Endothelial cell (in vitro differentiated cells): ENCODE data around the gene CHD6. TPM values are rescaled to one million over a fixed set of nuclear protein-coding genes. Genes with fewer than 3 reads are reported as not detected.

Experiments used
- DNase-seq: peaks from one replicate; pipeline ENCODE4 v3.0.0; 2021; ENCODE audit warnings: low spot score
- H3K27ac Mint-ChIP-seq: one replicate; pipeline ENCODE4 v1.8.0; 2021; ENCODE audit warnings: mixed read lengths, inconsistent platforms; ENCODE audit not compliant: unreplicated experiment
- H3K27me3 Mint-ChIP-seq: one replicate; pipeline ENCODE4 v1.8.0; 2021; ENCODE audit warnings: mild to moderate bottlenecking, moderate library complexity, mixed read lengths, inconsistent platforms; ENCODE audit not compliant: unreplicated experiment
- H3K36me3 Mint-ChIP-seq: one replicate; pipeline ENCODE4 v1.8.0; 2021; ENCODE audit warnings: mild to moderate bottlenecking, low read depth, mixed read lengths, inconsistent platforms; ENCODE audit not compliant: unreplicated experiment
- H3K4me1 Mint-ChIP-seq: one replicate; pipeline ENCODE4 v1.8.0; 2021; ENCODE audit warnings: mild to moderate bottlenecking, mixed read lengths, inconsistent platforms; ENCODE audit not compliant: unreplicated experiment
- H3K4me3 Mint-ChIP-seq: one replicate; pipeline ENCODE4 v1.8.0; 2021; ENCODE audit warnings: mild to moderate bottlenecking, mixed read lengths, inconsistent platforms; ENCODE audit not compliant: unreplicated experiment
- H3K9me3 Mint-ChIP-seq: one replicate; pipeline ENCODE4 v1.8.0; 2021; ENCODE audit warnings: mixed read lengths, inconsistent platforms; ENCODE audit not compliant: unreplicated experiment
- CTCF ChIP-seq: fragments of 200-600 bp; sonication (generic); IDR thresholded peaks from one replicate; pipeline ENCODE4 v1.5.0; 2021; ENCODE audit warnings: antibody characterized with exemption; ENCODE audit not compliant: unreplicated experiment
- total RNA-seq: library from RNA; stranded (reverse); fragmentation: NEBNext Ultra II Directional; extraction: Animal tissue kit (Norgen Biotek cat#: 25700); gene quantifications from one replicate; pipeline ENCODE4 v1.2.1, GENCODE V29; 2021; ENCODE audit not compliant: unreplicated experiment

Gene CHD6
- total RNA-seq, 1 donor from 2014 or later, result 71.8 TPM

- H3K36me3 Mint-ChIP-seq, result peaks cover 33% of the 10 kb centered on the region
- no peak for DNase-seq
- no peaks in the 10 kb centered on the region for H3K9me3 Mint-ChIP-seq
- no peak overlapping the region for H3K4me3 Mint-ChIP-seq
- peak overlapping the region; percentile 57 for H3K27ac Mint-ChIP-seq
- H3K4me1 Mint-ChIP-seq, result peaks cover 17% of the 10 kb centered on the region
- no peaks in the 10 kb centered on the region for H3K27me3 Mint-ChIP-seq
- no peak for TF ChIP-seq CTCF
These were observed 118.0 kb downstream of the CHD6 start for GRCh38 chr20:41499961-41500725.

GRCh38 chr20:41499064-41499463, 119.1 kb downstream of the CHD6 start:
- Mint-ChIP-seq H3K27me3 (no peaks in the 10 kb centered on the region), H3K9me3 (no peaks in the 10 kb centered on the region), H3K36me3 (peaks cover 33% of the 10 kb centered on the region), H3K4me1 (peaks cover 17% of the 10 kb centered on the region), H3K27ac (no peak overlapping the region), H3K4me3 (no peak overlapping the region)
- no peak for DNase-seq
- TF ChIP-seq CTCF, result no peak

GRCh38 chr20:41497186-41497895, 120.8 kb downstream of the CHD6 start:
- TF ChIP-seq CTCF, result no peak
- Mint-ChIP-seq H3K27ac (no peak overlapping the region), H3K4me3 (peak overlapping the region; percentile 8), H3K27me3 (no peaks in the 10 kb centered on the region), H3K9me3 (no peaks in the 10 kb centered on the region), H3K36me3 (peaks cover 36% of the 10 kb centered on the region), H3K4me1 (peaks cover 17% of the 10 kb centered on the region)
- no peak for DNase-seq

GRCh38 chr20:41494451-41494850, 123.7 kb downstream of the CHD6 start:
- Mint-ChIP-seq H3K9me3 (no peaks in the 10 kb centered on the region), H3K4me3 (no peak overlapping the region), H3K27me3 (no peaks in the 10 kb centered on the region), H3K27ac (no peak overlapping the region), H3K4me1 (no peaks in the 10 kb centered on the region), H3K36me3 (peaks cover 43% of the 10 kb centered on the region)
- no peak for DNase-seq
- no peak for TF ChIP-seq CTCF

- Mint-ChIP-seq H3K4me3 (no peak overlapping the region), H3K27me3 (no peaks in the 10 kb centered on the region), H3K27ac (no peak overlapping the region), H3K36me3 (peaks cover 18% of the 10 kb centered on the region), H3K9me3 (no peaks in the 10 kb centered on the region), H3K4me1 (peaks cover 9% of the 10 kb centered on the region)
- no peak for TF ChIP-seq CTCF
- no peak for DNase-seq
These were observed 134.6 kb downstream of the CHD6 start for GRCh38 chr20:41483553-41483930.
